ENCODE data around the gene CDK2AP2. TPM values are rescaled to one million over a fixed set of nuclear protein-coding genes. Genes with fewer than 3 reads are reported as not detected.

CDK2AP2 gene
- polyA plus RNA-seq, 2 of the 4 experiments (the other 2 are of a cell fraction): 36.6 to 53.1 TPM

- TF ChIP-seq ZFP36 (IDR thresholded peaks at IDR 0.05; ENCODE audit: borderline replicate concordance, partially characterized antibody): no peak
- TF ChIP-seq HOXB5 (CRISPR knock-in tag; IDR thresholded peaks at IDR 0.05): no peak
- no peak for TF ChIP-seq NR3C1 (IDR thresholded peaks at IDR 0.05)
- TF ChIP-seq CHD2 (IDR thresholded peaks at IDR 0.05; ENCODE audit: low read length, partially characterized antibody): no peak
- TF ChIP-seq TP53 (CRISPR knock-in tag; IDR thresholded peaks at IDR 0.05): no peak
- TF ChIP-seq USF2 (IDR thresholded peaks at IDR 0.05): no peak
- TF ChIP-seq MYC (IDR thresholded peaks at IDR 0.05; ENCODE audit: borderline replicate concordance, low read length): no peak
These were observed 35.1 kb downstream of the CDK2AP2 start (continued) for GRCh38 chr11:67472882-67473281.

GRCh38 chr11:67470337-67471002 is 37.5 kb downstream of the CDK2AP2 start:
- TF ChIP-seq CHD2 (IDR thresholded peaks at IDR 0.05; ENCODE audit: low read length, partially characterized antibody) (no peak), CBX2 (IDR thresholded peaks at IDR 0.05; ENCODE audit: borderline replicate concordance, low read depth) (no peak), ATOH8 (CRISPR knock-in tag; IDR thresholded peaks at IDR 0.05; ENCODE audit: low read depth) (no peak), REST (IDR thresholded peaks at IDR 0.05) (no peak), TFCP2L1 (CRISPR knock-in tag; IDR thresholded peaks at IDR 0.05) (no peak), ZC3H11A (IDR thresholded peaks at IDR 0.05) (no peak), POLR2AphosphoS2 (conservative IDR thresholded peaks at IDR 0.05; ENCODE audit: low read length) (no peak), HOXB5 (CRISPR knock-in tag; IDR thresholded peaks at IDR 0.05) (no peak), NR3C1 (IDR thresholded peaks at IDR 0.05) (no peak), HMGXB4 (CRISPR knock-in tag; IDR thresholded peaks at IDR 0.05; ENCODE audit: borderline replicate concordance) (no peak), EHMT2 (IDR thresholded peaks at IDR 0.05; ENCODE audit: low read depth) (no peak), GATA3 (IDR thresholded peaks at IDR 0.05; ENCODE audit: borderline replicate concordance) (no peak), POLR2A (IDR thresholded peaks at IDR 0.05; ENCODE audit: low read length) (no peak)
- TF ChIP-seq, protein P1, sequence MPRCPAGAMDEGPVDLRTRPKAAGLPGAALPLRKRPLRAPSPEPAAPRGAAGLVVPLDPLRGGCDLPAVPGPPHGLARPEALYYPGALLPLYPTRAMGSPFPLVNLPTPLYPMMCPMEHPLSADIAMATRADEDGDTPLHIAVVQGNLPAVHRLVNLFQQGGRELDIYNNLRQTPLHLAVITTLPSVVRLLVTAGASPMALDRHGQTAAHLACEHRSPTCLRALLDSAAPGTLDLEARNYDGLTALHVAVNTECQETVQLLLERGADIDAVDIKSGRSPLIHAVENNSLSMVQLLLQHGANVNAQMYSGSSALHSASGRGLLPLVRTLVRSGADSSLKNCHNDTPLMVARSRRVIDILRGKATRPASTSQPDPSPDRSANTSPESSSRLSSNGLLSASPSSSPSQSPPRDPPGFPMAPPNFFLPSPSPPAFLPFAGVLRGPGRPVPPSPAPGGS (IDR thresholded peaks at IDR 0.05): no peak
- TF ChIP-seq, protein P2, sequence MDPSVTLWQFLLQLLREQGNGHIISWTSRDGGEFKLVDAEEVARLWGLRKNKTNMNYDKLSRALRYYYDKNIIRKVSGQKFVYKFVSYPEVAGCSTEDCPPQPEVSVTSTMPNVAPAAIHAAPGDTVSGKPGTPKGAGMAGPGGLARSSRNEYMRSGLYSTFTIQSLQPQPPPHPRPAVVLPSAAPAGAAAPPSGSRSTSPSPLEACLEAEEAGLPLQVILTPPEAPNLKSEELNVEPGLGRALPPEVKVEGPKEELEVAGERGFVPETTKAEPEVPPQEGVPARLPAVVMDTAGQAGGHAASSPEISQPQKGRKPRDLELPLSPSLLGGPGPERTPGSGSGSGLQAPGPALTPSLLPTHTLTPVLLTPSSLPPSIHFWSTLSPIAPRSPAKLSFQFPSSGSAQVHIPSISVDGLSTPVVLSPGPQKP (IDR thresholded peaks at IDR 0.05; ENCODE audit: low read depth, low read length): no peak
- TF ChIP-seq, protein P3, sequence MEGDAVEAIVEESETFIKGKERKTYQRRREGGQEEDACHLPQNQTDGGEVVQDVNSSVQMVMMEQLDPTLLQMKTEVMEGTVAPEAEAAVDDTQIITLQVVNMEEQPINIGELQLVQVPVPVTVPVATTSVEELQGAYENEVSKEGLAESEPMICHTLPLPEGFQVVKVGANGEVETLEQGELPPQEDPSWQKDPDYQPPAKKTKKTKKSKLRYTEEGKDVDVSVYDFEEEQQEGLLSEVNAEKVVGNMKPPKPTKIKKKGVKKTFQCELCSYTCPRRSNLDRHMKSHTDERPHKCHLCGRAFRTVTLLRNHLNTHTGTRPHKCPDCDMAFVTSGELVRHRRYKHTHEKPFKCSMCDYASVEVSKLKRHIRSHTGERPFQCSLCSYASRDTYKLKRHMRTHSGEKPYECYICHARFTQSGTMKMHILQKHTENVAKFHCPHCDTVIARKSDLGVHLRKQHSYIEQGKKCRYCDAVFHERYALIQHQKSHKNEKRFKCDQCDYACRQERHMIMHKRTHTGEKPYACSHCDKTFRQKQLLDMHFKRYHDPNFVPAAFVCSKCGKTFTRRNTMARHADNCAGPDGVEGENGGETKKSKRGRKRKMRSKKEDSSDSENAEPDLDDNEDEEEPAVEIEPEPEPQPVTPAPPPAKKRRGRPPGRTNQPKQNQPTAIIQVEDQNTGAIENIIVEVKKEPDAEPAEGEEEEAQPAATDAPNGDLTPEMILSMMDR (IDR thresholded peaks at IDR 0.05): no peak
- POLR2A ChIA-PET: no interaction called here
- CTCF ChIA-PET: interaction anchor here (0.9 to 5.4 kb wide), 10 partner anchors 10 to 119 kb away, joined by 3 to 22 read pairs (median 6); partner anchors contain the start of gene PPP1CA
- Histone ChIP-seq H3K4me2 (no peak overlapping the region), H3K27ac (no peak overlapping the region), H3K9me3 (no peaks in the 10 kb centered on the region), H3K4me3 (no peak overlapping the region), H3K4me1 (peaks cover 22% of the 10 kb centered on the region)
- ATAC-seq (no peak), FAIRE-seq (no peak), DNase-seq (ENCODE audit: low read depth in 1 of 2, low spot score in 1 of 2) (no peak)
- WGBS (ENCODE audit: missing lambda C conversion rate): 81% methylated on average over 8 of the region's 8 CpGs
